H4 (cell line): ENCODE measurements around the gene ANO9. TPM values are rescaled to one million over a fixed set of nuclear protein-coding genes. Genes with fewer than 3 reads are reported as not detected.

Experiments used
- DNase-seq: peaks from one replicate; pipeline ENCODE4 v3.0.0-alpha.2; 2015; ENCODE audit warnings: low spot score
- total RNA-seq: library from RNA; depleted of rRNA; stranded (reverse); fragments of >200 nt; shearing (Covaris generic); gene quantifications from 2 replicates; pipeline ENCODE4 v1.2.3, GENCODE V29; 2014; rRNA removed

ANO9 gene
- total RNA-seq, 1 experiment from 2014 or later, result not detected

GRCh38 chr11:370070-370941, 71.5 kb downstream of the ANO9 start:
- DNase-seq, result no peak

GRCh38 chr11:369336-370018, 72.3 kb downstream of the ANO9 start, which contains the start of gene B4GALNT4:
Gene B4GALNT4 (plus strand): TSS chr11:369499. CDS start chr11:369804, 305 bp downstream.
- DNase-seq, result no peak

GRCh38 chr11:368414-369335, 73.1 kb downstream of the ANO9 start:
- DNase-seq, result no peak

- no peak for DNase-seq
Observed at GRCh38 chr11:367956-368413, 73.8 kb downstream of the ANO9 start.

Other genes with a start within 250 kb of the ANO9 start
- gene SCGB1C1, start 248.9 kb downstream of the ANO9 start, total RNA-seq, result not detected in 2 replicates
- 30.3 and 30.7 TPM in 2 replicates for gene BET1L, start 234.6 kb downstream of the ANO9 start, total RNA-seq
- 138 and 139 TPM in 2 replicates for gene RIC8A, start 234.3 kb downstream of the ANO9 start, total RNA-seq
- 6.4 and 12.3 TPM in 2 replicates for gene SIRT3, start 205.7 kb downstream of the ANO9 start, total RNA-seq
- gene PSMD13, start 205.0 kb downstream of the ANO9 start, total RNA-seq, result 248 and 295 TPM in 2 replicates
- not detected in 2 replicates for gene NLRP6, start 163.6 kb downstream of the ANO9 start, total RNA-seq
- gene PGGHG, start 152.9 kb downstream of the ANO9 start, total RNA-seq, result 2.2 and 2.4 TPM in 2 replicates
- not detected in 2 replicates for gene IFITM5, start 142.5 kb downstream of the ANO9 start, total RNA-seq
- gene IFITM2, start 134.2 kb downstream of the ANO9 start, total RNA-seq, result 21.9 and 30.7 TPM in 2 replicates
- gene IFITM1, start 128.0 kb downstream of the ANO9 start, total RNA-seq, result 179 TPM in 2 replicates
- gene IFITM3, start 121.2 kb downstream of the ANO9 start, total RNA-seq, result 183 and 240 TPM in 2 replicates
- 6.5 and 11.1 TPM in 2 replicates for gene B4GALNT4, start 72.5 kb downstream of the ANO9 start, total RNA-seq
- 2.4 and 3.0 TPM in 2 replicates for gene PKP3, start 47.8 kb downstream of the ANO9 start, total RNA-seq
- 1.9 TPM in 1 of 2 replicates, not detected in the other for gene SIGIRR, start 27.0 kb downstream of the ANO9 start, total RNA-seq
- gene PTDSS2, start 8.3 kb upstream of the ANO9 start, total RNA-seq, result 15.0 and 26.7 TPM in 2 replicates
- 150 and 205 TPM in 2 replicates for gene RNH1, start 65.2 kb upstream of the ANO9 start, total RNA-seq
- 64.1 and 76.1 TPM in 2 replicates for gene HRAS, start 93.6 kb upstream of the ANO9 start, total RNA-seq
- 0.18 and 0.19 TPM in 2 replicates for gene LRRC56, start 95.5 kb upstream of the ANO9 start, total RNA-seq
- gene LMNTD2, start 118.7 kb upstream of the ANO9 start, total RNA-seq, result 1.4 and 2.6 TPM in 2 replicates
- 16.8 and 17.3 TPM in 2 replicates for gene RASSF7, start 119.0 kb upstream of the ANO9 start, total RNA-seq
- 14.5 and 15.3 TPM in 2 replicates for gene PHRF1, start 134.5 kb upstream of the ANO9 start, total RNA-seq
- gene IRF7, start 173.9 kb upstream of the ANO9 start, total RNA-seq, result 11.7 and 11.9 TPM in 2 replicates
- gene CDHR5, start 182.9 kb upstream of the ANO9 start, total RNA-seq, result not detected in 2 replicates
- gene SCT, start 185.2 kb upstream of the ANO9 start, total RNA-seq, result not detected in 2 replicates
- gene DRD4, start 195.3 kb upstream of the ANO9 start, total RNA-seq, result not detected in 2 replicates